ENCODE measurements around the gene ERMARD. TPM values are rescaled to one million over a fixed set of nuclear protein-coding genes. Genes with fewer than 3 reads are reported as not detected.

Gene ERMARD
- total RNA-seq = 10 to 100 TPM; 12.0 to 30.5 (median 25.2) TPM

- TF ChIP-seq CTCF (IDR thresholded peaks at IDR 0.05) (no peak), POLR2A (IDR thresholded peaks at IDR 0.05) (peak in 1 of 2 donors; percentile 66)
- 0% methylated on average over 30 to 67 of the region's 90 CpGs for WGBS, 2 donors
- peak; percentile 91 to 98 for DNase-seq (ENCODE audit: low spot score in 2 of 2)
- H3K4me3 ChIP-seq (ENCODE audit: low read depth, poor library complexity, severe bottlenecking) = peak within 1 kb of the TSS; percentile 94
- intact Hi-C loops (cut with DNase I; ENCODE audit: low total_unique reads) = no loop called here
Measured at GRCh38 chr6:169751242-169752073, at the start of gene ERMARD, which contains the start of gene DYNLT2. Gene ERMARD (plus strand): TSS chr6:169751622. CDS start chr6:169751658, 36 bp downstream. Gene DYNLT2 (minus strand): TSS chr6:169751572. CDS start chr6:169751458, 114 bp downstream.

GRCh38 chr6:169701954-169702839, 49.2 kb upstream of the ERMARD start, which contains the start of the genes C6orf120 and WDR27:
Gene C6orf120 (plus strand): TSS chr6:169702126. CDS start chr6:169702460, 334 bp downstream.
Gene WDR27 (minus strand): TSS chr6:169702029. CDS start chr6:169689005, 13,024 bp downstream.
- intact Hi-C loops (cut with DNase I; ENCODE audit: low total_unique reads) = no loop called here
- TF ChIP-seq POLR2A (IDR thresholded peaks at IDR 0.05) = peak in 1 of 2 donors; percentile 83
- no peak for TF ChIP-seq CTCF (IDR thresholded peaks at IDR 0.05)

GRCh38 chr6:169702840-169703246, 48.6 kb upstream of the ERMARD start:
- WGBS, 2 donors = 2 to 4% methylated on average over 22 of the region's 22 CpGs
- no peak for DNase-seq (ENCODE audit: low spot score in 2 of 2)
- intact Hi-C loops (cut with DNase I; ENCODE audit: low total_unique reads) = no loop called here

More at GRCh38 chr6:169701954-169702839, 49.2 kb upstream of the ERMARD start, which contains the start of the genes C6orf120 and WDR27:
- WGBS, 2 donors = 0% methylated on average over 10 to 32 of the region's 92 CpGs
- peak; percentile 95 to 99 for DNase-seq (ENCODE audit: low spot score in 2 of 2)
- peak within 1 kb of the TSS; percentile 94 for H3K4me3 ChIP-seq (ENCODE audit: low read depth, poor library complexity, severe bottlenecking)

GRCh38 chr6:169707772-169708171, 43.6 kb upstream of the ERMARD start:
- TF ChIP-seq POLR2A (IDR thresholded peaks at IDR 0.05) = no peak
- no peak for TF ChIP-seq CTCF (IDR thresholded peaks at IDR 0.05)
- no peak overlapping the region for H3K4me3 ChIP-seq (ENCODE audit: low read depth, poor library complexity, severe bottlenecking)
- WGBS, 2 donors = 86 to 93% methylated on average over 2 of the region's 2 CpGs
- DNase-seq (ENCODE audit: low spot score in 2 of 2) = no peak
- intact Hi-C loops (cut with DNase I; ENCODE audit: low total_unique reads) = no loop called here

More at GRCh38 chr6:169702840-169703246, 48.6 kb upstream of the ERMARD start:
- TF ChIP-seq POLR2A (IDR thresholded peaks at IDR 0.05) (no peak), CTCF (IDR thresholded peaks at IDR 0.05) (no peak)
- peak overlapping the region; percentile 94 for H3K4me3 ChIP-seq (ENCODE audit: low read depth, poor library complexity, severe bottlenecking)

DNA sequence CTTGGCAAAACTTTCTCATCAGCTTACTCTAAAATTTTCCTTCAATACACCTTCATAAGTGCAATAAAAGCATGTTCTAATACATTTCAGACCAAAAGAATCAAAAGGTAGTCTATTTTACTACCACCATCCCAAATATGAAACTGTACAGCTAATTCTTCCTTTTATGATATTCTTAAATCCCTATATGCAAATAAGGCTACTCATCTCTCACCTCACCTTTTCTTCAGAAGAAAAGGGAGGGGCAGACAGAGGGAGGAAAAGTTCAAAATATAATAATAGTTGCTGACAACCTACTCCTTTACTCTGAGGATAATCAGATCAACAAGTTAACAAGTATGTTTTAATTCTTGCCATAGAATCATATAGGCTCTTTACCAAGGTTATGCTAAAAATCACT, 42.1 kb upstream of the ERMARD start:
- intact Hi-C loops (cut with DNase I; ENCODE audit: low total_unique reads) = no loop called here
- no peak for DNase-seq (ENCODE audit: low spot score in 2 of 2)

More for the DNA sequence above, 42.1 kb upstream of the ERMARD start:
- H3K4me3 ChIP-seq (ENCODE audit: low read depth, poor library complexity, severe bottlenecking) = no peak overlapping the region
- no peak for TF ChIP-seq POLR2A (IDR thresholded peaks at IDR 0.05)
- TF ChIP-seq CTCF (IDR thresholded peaks at IDR 0.05) = no peak

Measured in lower leg skin (tissue), 4 donors.